Gastroesophageal sphincter (tissue), 4 donors: Measurements from ENCODE around the gene FUBP1. TPM values are rescaled to one million over a fixed set of nuclear protein-coding genes. Genes with fewer than 3 reads are reported as not detected.
A peak's percentile ranks its signal among the peaks of the same experiment; 100 is the strongest.

Experiments
- ATAC-seq: fragments of 150-250 bp; one replicate; pipeline ENCODE4 v1.9.1; 2016; ENCODE audit warnings: mild to moderate bottlenecking, moderate library complexity
- H3K27ac ChIP-seq, 4 donors: fragments of 200-600 bp; sonication (generic) in 3 of 4; 1 replicate in 3 of 4; 2 replicates in 1 of 4; pipeline ENCODE4 v1.5.1; 2016 to 2019
- H3K27me3 ChIP-seq: fragments of 200-600 bp; sonication (generic); one replicate; pipeline ENCODE4 v1.5.1; 2019
- H3K36me3 ChIP-seq, 2 donors: fragments of 200-600 bp; sonication (generic); one replicate each; pipeline ENCODE4 v1.5.1; 2019; ENCODE audit warnings: control low read depth in 1 of 2
- H3K4me1 ChIP-seq, 3 donors: fragments of 200-600 bp; sonication (generic); 1 replicate in 2 of 3; 2 replicates in 1 of 3; pipeline ENCODE4 v1.5.1; 2016 to 2019; ENCODE audit warnings: control low read depth in 2 of 3
- H3K4me3 ChIP-seq, 2 donors: fragments of 200-600 bp; sonication (generic); one replicate each; pipeline ENCODE4 v1.5.1; 2019; ENCODE audit warnings: mild to moderate bottlenecking in 1 of 2, moderate library complexity in 1 of 2
- H3K9me3 ChIP-seq, 3 donors: fragments of 200-600 bp; sonication (generic); one replicate each; pipeline ENCODE4 v1.5.1; 2017 to 2019; ENCODE audit warnings: control low read depth in 2 of 3
- CTCF ChIP-seq, 4 experiments: fragments of 200-600 bp in 2 of 4; fragments of 450-650 bp in 2 of 4; sonication (generic) in 1 of 4; IDR thresholded peaks; one replicate each; pipeline ENCODE4 v1.5.1; 2017 to 2019; ENCODE audit warnings: antibody characterized with exemption in 4 of 4, mild to moderate bottlenecking in 2 of 4, moderate library complexity in 2 of 4
- EP300 ChIP-seq: sonication (generic); formaldehyde crosslinking; IDR thresholded peaks from one replicate; pipeline ENCODE4 v1.6.1; 2017; ENCODE audit warnings: antibody characterized with exemption, mild to moderate bottlenecking
- POLR2A ChIP-seq, 2 donors: fragments of 450-650 bp; IDR thresholded peaks; one replicate each; pipeline ENCODE4 v1.6.1; 2017; ENCODE audit warnings: antibody characterized with exemption in 2 of 2, mild to moderate bottlenecking in 2 of 2, moderate library complexity in 1 of 2
- POLR2AphosphoS5 ChIP-seq: sonication (generic); formaldehyde crosslinking; IDR thresholded peaks from one replicate; pipeline ENCODE4 v1.6.1; 2017; ENCODE audit warnings: antibody characterized with exemption
- WGBS, 2 donors: methylation state at CpG; one replicate each; pipeline ENCODE4 v1.1.5; 2018; ENCODE audit warnings: low coverage in 1 of 2; 5-methylcytosine and 5-hydroxymethylcytosine counted together
- total RNA-seq, 4 donors: library from RNA; depleted of rRNA; stranded (reverse); fragments of >200 nt; gene quantifications; one replicate each; pipeline ENCODE4 v1.1.0, GENCODE V29; 2016

Gene FUBP1
- total RNA-seq, 4 donors from 2014 or later: 46.9 to 135 (median 68.5) TPM

- Histone ChIP-seq H3K27ac (peak overlapping the region; percentile 96 to 98 (median 96)), H3K9me3 (no peaks in the 10 kb centered on the region), H3K27me3 (no peaks in the 10 kb centered on the region), H3K4me3 (peak overlapping the region; percentile 80 to 88), H3K4me1 (peaks cover 0 to 63% (median 17%) of the 10 kb centered on the region in 3 donors), H3K36me3 (no peaks in the 10 kb centered on the region)
- TF ChIP-seq POLR2A (IDR thresholded peaks at IDR 0.05) (peak in 1 of 2 donors; percentile 36), POLR2AphosphoS5 (peak; percentile 73), CTCF (IDR thresholded peaks at IDR 0.05) (no peak)
- 0 to 1% methylated on average over 7 to 14 of the region's 34 CpGs for WGBS, 2 donors
- peak; percentile 65 for ATAC-seq
Observed at GRCh38 chr1:77978293-77978968, 441 bp downstream of the FUBP1 start.

GRCh38 chr1:77977989-77978292 is 931 bp downstream of the FUBP1 start:
- peaks cover 0 to 67% (median 17%) of the 10 kb centered on the region in 3 donors for H3K4me1 ChIP-seq

GRCh38 chr1:77976433-77977076 is 2.3 kb downstream of the FUBP1 start:
- Histone ChIP-seq H3K4me3 (peak overlapping the region; percentile 1 to 80), H3K4me1 (peaks cover 0 to 75% (median 20%) of the 10 kb centered on the region in 3 donors), H3K36me3 (no peaks in the 10 kb centered on the region), H3K27me3 (no peaks in the 10 kb centered on the region), H3K9me3 (no peaks in the 10 kb centered on the region), H3K27ac (peak overlapping the region in 3 of 4 donors; percentile 96 to 98 (median 96))
- WGBS, 2 donors: 72 to 81% methylated on average over 7 to 12 of the region's 13 CpGs
- TF ChIP-seq POLR2AphosphoS5 (no peak), CTCF (IDR thresholded peaks at IDR 0.05) (no peak), POLR2A (IDR thresholded peaks at IDR 0.05) (no peak), EP300 (no peak)
- no peak for ATAC-seq

More at GRCh38 chr1:77977989-77978292, 931 bp downstream of the FUBP1 start:
- 0% methylated on average over 5 of the region's 5 CpGs for WGBS, 2 donors
- Histone ChIP-seq H3K27me3 (no peaks in the 10 kb centered on the region), H3K36me3 (no peaks in the 10 kb centered on the region), H3K27ac (peak overlapping the region; percentile 96 to 98 (median 96)), H3K9me3 (no peaks in the 10 kb centered on the region), H3K4me3 (peak overlapping the region; percentile 80 to 88)
- peak in 1 of 2 donors; percentile 15 for TF ChIP-seq POLR2A (IDR thresholded peaks at IDR 0.05)
- TF ChIP-seq POLR2AphosphoS5: no peak
- no peak for TF ChIP-seq EP300
- TF ChIP-seq CTCF (IDR thresholded peaks at IDR 0.05): no peak
- no peak for ATAC-seq

GRCh38 chr1:77975907-77976306 is 3.0 kb downstream of the FUBP1 start:
- no peak for ATAC-seq
- H3K4me3 ChIP-seq: peak overlapping the region in 1 of 2 donors; percentile 80
- H3K9me3 ChIP-seq: no peaks in the 10 kb centered on the region
- H3K36me3 ChIP-seq: peaks cover 0 to under 1% of the 10 kb centered on the region in 2 donors
- no peaks in the 10 kb centered on the region for H3K27me3 ChIP-seq
- H3K4me1 ChIP-seq: peaks cover 0 to 75% (median 20%) of the 10 kb centered on the region in 3 donors
- WGBS, 2 donors: 25 to 29% methylated on average over 2 of the region's 2 CpGs
- peak overlapping the region in 2 of 4 donors; percentile 96 to 98 for H3K27ac ChIP-seq
- no peak for TF ChIP-seq POLR2AphosphoS5
- TF ChIP-seq CTCF (IDR thresholded peaks at IDR 0.05): no peak
- no peak for TF ChIP-seq POLR2A (IDR thresholded peaks at IDR 0.05)
- no peak for TF ChIP-seq EP300
